GM12873 (cell line): ENCODE results near the gene ECT2.

ENCODE experiments used
- TF ChIP-seq, protein P1 (sequence below): IDR thresholded peaks from 2 replicates; pipeline ENCODE4 v1.5.1; 2012; ENCODE audit warnings: low read depth, mild to moderate bottlenecking, moderate library complexity, low read length, control low read depth; ENCODE audit not compliant: insufficient read depth; ENCODE audit errors: missing control alignments

The ECT2 gene

GRCh38 chr3:172751175-172751704, 714 bp downstream of the ECT2 start:
- TF ChIP-seq, protein P1, sequence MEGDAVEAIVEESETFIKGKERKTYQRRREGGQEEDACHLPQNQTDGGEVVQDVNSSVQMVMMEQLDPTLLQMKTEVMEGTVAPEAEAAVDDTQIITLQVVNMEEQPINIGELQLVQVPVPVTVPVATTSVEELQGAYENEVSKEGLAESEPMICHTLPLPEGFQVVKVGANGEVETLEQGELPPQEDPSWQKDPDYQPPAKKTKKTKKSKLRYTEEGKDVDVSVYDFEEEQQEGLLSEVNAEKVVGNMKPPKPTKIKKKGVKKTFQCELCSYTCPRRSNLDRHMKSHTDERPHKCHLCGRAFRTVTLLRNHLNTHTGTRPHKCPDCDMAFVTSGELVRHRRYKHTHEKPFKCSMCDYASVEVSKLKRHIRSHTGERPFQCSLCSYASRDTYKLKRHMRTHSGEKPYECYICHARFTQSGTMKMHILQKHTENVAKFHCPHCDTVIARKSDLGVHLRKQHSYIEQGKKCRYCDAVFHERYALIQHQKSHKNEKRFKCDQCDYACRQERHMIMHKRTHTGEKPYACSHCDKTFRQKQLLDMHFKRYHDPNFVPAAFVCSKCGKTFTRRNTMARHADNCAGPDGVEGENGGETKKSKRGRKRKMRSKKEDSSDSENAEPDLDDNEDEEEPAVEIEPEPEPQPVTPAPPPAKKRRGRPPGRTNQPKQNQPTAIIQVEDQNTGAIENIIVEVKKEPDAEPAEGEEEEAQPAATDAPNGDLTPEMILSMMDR = no peak

DNA sequence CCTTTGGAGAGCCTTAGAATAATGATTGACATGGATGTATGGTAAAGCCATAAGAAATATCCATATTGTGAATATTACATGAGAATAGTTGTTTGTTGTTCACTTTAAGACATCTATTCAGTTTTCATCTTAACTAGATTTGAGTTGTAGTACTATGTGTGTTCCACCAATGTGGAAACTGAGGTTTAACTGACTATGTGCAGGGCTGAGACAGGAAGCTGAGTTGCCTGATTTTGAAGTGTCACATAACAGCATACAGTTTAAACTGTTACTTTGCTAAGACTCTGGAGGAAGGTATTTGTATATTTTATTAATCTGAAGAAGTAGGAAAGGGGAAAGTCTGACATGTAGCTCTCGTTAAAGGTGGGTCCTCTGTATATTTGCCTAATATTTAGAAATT, 2.1 kb downstream of the ECT2 start:
- TF ChIP-seq, protein P1 = no peak

- TF ChIP-seq, protein P1 = no peak
Measured at GRCh38 chr3:172753125-172753524, 2.6 kb downstream of the ECT2 start.

GRCh38 chr3:172766241-172766640, 15.7 kb downstream of the ECT2 start:
- TF ChIP-seq, protein P1 = no peak

DNA sequence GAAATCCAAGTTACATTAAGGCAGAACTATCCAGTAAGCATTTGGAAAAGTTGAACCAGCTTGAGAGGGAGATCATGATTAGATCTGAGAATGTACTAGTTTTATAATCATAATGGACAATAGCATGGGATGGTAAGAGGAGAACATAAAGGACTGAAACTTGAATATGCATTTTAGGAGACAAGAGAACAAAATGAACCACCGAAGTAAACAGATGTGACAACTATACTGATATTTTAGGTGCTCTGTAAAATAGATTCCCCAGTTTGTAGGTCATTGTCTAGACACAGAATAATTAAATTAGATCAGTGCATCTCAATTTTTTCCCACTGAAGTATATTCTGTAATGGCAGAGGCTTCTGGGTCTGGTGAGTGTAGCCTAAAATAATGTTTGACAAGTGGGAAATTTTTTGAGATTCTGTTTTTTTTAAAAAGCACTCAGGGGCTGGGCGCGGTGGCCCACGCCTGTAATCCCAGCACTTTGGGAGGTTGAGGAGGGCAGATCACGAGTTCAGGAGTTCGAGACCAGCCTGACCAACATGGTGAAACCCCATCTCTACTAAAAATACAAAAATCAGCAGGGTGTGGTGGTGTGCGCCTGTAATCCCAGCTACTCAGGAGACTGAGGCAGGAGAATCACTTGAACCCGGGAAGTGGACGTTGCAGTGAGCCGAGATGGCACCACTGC, 16.3 kb downstream of the ECT2 start:
- TF ChIP-seq, protein P1 = no peak

- TF ChIP-seq, protein P1 = no peak
Measured at GRCh38 chr3:172770382-172770781, 19.9 kb downstream of the ECT2 start.

DNA sequence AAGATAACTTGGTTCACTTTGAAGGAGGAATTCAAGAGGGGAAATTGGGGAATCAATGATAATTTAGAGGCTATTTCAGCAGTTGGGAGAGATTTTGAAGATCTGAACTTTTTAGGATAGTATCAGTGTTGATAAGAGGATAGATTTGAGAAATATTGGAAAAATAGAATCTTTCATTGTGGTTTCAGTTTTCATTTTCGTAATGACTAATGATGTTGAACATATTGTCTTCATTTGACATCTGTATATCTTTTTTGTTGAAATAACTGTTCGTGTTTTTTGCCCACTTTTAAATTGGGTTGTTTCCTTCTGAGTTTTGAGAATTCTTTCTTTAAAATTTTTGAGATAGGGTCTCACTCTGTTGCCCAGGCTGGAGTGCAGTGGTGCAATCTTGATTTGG, 21.1 kb downstream of the ECT2 start:
- TF ChIP-seq, protein P1 = no peak
